GM21515 (cell line): ENCODE data around the gene SF3A2.
A peak's percentile ranks its signal among the peaks of the same experiment; 100 is the strongest.

Experiments used
- ATAC-seq: cut with Tn5 transposase; IDR thresholded peaks from one replicate; pipeline ENCODE4 v1.9.1; 2021; ENCODE audit not compliant: unreplicated experiment

Gene SF3A2

DNA sequence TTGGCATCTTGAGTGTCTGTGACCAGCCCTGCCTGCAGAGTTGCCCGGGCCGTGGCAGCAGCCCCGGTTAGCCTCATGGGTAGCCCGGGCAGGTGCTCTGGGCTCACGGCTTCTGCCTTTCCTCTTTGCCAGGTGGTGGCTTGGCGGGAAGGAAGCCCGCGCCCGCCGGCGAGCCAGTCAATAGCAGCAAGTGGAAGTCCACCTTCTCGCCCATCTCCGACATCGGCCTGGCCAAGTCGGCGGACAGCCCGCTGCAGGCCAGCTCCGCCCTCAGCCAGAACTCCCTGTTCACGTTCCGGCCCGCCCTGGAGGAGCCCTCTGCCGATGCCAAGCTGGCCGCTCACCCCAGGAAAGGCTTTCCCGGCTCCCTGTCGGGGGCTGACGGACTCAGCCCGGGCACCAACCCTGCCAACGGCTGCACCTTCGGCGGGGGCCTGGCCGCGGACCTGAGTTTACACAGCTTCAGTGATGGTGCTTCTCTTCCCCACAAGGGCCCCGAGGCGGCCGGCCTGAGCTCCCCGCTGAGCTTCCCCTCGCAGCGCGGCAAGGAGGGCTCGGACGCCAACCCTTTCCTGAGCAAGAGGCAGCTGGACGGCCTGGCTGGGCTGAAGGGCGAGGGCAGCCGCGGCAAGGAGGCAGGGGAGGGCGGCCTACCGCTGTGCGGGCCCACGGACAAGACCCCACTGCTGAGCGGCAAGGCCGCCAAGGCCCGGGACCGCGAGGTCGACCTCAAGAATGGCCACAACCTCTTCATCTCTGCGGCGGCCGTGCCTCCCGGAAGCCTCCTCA is 10.4 kb upstream of the SF3A2 start:
- no peak for ATAC-seq

- ATAC-seq: no peak
These were observed 9.7 kb upstream of the SF3A2 start for GRCh38 chr19:2226840-2227360.

- ATAC-seq: no peak
These were observed 9.0 kb upstream of the SF3A2 start for GRCh38 chr19:2227415-2228156.

DNA sequence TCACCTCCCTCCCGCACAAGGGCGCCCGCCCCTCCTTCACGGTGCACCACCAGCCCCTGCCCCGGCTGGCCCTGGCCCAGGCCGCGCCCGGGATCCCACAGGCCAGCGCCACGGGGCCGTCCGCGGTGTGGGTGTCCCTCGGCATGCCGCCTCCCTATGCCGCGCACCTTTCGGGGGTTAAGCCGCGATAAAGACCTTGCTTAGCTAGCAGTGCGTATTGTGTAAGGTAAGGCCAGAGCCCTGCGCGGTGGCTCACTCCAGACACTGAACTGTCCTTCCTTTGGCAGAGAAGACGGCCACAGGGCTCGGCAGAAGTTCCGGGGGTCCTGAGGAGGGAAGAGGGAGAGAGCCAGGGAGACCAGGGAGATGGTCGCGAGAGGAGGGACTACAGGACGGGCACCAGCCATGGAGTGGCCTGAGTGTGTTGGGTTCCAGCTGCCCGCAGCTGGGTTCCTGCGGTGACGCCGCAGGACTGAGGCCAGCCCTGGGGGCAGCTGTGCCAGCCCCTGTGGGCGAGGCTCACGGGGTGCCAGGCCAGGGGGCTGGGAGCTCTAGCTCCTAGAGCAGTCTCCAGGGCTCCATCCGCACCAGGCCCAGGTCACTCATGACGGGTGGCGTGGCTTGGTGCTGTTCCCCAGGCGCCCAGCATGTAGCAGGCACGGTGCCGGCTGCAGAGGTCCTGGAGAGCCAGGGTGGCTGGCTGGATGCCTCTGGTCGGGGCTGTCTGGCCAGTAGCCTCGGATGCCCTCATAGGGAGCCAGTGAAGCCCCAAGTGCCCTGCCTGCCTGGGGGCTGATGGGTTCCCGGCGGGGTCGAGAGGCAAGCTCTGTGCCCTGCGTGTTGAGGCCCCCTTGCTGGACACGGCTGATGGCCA is 8.2 kb upstream of the SF3A2 start:
- ATAC-seq: no peak

- ATAC-seq: no peak
These were observed 7.3 kb upstream of the SF3A2 start for GRCh38 chr19:2229103-2230032.

DNA sequence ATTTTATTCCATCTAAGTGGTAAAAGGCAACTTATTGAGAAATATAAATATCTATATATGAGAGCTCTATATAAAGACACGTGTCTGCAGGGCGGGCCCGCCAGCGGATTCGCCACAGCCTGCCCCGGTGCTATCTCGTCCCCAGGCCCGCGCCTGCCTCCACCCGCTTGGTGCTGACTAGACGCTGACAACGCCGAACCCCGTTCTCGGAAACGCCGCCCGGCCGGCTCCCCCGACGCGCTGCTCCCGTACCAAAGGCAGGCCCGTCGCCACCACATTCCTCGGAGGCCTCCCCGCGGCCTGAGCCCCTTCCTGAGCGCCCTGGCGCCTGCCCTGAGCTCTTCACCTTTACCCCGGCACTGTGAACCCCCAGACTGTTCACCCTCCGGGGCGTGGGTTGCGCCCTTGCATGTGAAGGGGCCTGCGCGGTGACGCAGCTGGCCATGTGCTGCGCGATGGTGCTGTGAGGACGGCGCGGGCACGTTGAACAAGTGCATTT is 6.5 kb upstream of the SF3A2 start:
- ATAC-seq: no peak

DNA sequence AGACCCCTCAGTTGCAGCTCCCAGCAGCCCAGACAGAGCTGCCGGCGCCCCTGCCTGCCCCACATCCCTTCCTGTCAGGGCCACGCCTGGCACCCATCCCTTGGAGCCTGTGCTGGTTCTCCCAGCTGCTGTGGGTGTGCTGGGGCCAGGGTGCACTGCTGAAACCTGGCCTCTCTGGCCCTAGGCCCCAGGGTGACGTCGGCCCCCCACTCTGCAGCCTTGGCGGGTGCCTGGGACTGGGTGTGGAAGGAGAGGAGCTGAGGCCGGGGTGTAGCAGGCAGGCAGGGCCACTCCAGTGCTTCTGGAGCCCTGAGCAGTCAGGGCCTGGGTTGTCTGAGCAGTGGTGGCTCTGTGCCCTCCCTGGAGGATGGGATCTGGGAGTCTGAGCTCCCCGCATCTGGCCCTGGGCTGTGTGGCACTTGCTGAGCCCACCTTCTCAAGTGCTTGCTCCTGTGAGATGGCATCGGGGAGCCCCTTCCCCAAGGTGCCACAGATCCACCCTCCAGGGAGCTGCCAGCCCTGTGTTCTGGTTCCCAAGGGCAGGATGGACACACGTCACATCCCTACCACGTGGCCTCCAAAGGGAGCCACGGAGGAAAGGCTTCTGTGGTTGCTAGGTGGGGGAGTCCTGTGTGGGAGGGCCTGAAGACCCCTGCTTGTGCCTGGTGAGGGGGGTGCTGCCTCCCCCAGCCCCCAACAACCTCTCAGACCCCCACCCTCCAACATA is 5.7 kb upstream of the SF3A2 start:
- ATAC-seq: no peak

GRCh38 chr19:2231621-2232221 is 4.9 kb upstream of the SF3A2 start:
- no peak for ATAC-seq

DNA sequence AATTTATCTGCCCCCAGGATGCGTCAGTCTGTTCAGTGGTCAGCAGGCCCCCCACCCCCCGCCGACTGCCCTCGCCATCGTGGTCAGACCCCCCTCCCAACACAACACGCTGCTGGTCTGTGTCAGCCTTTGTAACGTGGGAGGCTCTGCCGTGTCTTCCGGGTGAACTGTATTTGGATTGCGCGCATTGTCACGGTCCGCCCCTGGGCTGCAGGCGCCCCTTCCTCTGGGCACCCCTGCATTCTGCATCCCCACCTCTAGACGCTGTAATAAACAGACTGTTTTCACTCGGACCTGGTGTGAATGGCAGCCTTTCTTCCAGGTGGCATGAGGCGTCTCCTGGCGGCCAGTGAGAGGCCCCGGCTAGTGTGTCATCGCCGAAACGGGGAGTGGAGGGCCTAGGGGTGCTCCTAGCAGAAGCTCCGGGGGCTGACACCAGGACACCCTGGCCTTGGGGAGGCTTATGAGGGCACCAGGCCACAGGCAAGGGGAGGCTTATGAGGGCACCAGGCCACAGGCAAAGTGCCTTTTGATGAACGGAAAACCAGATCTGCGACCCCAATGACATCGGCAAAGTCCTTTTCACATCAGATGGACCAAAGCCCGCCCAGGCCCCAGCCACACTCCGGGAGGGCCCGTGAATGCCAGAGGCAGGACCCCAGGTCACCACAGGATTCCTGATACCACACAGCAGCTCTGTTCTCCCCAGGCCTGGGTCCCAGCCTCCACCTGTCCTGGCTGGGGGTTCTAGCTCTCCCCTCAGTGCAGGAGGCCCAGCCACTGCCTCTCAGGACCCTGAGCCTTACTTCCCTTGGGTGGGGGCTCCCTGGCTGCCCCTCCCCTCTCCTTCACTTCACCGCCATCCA is 4.1 kb upstream of the SF3A2 start:
- no peak for ATAC-seq

GRCh38 chr19:2233601-2234280 is 2.9 kb upstream of the SF3A2 start:
- no peak for ATAC-seq

DNA sequence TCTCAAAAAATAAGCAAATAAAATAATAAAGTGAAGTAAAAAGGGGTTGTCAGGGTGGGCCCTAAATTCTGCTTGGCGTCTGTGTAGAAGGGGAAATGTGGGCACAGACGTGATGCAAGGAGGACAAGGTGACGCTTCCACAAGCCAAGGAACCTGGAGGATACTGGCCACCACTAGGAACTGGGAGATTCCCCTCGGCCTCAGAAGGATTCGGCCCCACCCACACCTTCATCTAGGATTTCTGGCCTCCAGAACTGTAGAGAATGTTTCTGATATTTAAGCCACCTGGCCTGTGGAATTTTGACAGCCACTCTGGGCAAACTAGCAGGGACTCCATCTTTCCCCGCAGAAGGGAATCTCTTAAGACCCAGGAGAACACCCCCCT is 1.6 kb upstream of the SF3A2 start:
- no peak for ATAC-seq

- ATAC-seq: peak; percentile 8
These were observed 1.1 kb upstream of the SF3A2 start for GRCh38 chr19:2235381-2236063.

- ATAC-seq: peak; percentile 15
These were observed 635 bp upstream of the SF3A2 start for GRCh38 chr19:2236064-2236313.

- ATAC-seq: no peak
These were observed 636 bp downstream of the SF3A2 start for GRCh38 chr19:2237051-2237868.

GRCh38 chr19:2237869-2238153 is 1.2 kb downstream of the SF3A2 start:
- no peak for ATAC-seq

DNA sequence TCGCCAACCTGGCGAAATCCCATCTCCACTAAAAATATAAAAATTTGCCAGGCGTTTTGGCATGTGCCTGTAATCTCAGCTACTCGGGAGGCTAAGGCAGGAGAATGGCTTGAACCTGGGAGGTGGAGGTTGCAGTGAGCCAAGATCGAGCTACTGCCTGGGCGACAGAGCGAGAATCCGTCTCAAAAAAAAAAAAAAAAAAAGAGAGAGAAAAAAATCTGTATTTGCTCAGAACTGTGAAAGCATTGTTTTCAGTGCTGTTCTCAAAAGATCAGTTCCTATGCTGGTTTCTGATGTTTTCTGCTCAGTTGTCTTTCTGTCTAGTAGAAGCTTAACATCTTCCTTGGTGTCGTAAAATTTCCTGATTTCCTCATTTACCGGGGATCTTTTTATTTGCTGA is 2.5 kb downstream of the SF3A2 start:
- no peak for ATAC-seq
